GM23338 (cell line): ENCODE data around the gene FGF21. TPM values are rescaled to one million over a fixed set of nuclear protein-coding genes. Genes with fewer than 3 reads are reported as not detected.

Experiments used
- ATAC-seq: fragments of 200-7000 bp; cut with Tn5 transposase; 3 replicates; pipeline ENCODE4 v1.9.1; 2020
- DNase-seq: peaks from one replicate; pipeline ENCODE4 v3.0.0-alpha.2; 2015; ENCODE audit warnings: low spot score
- H2AFZ ChIP-seq: fragments of 200-600 bp; sonication (generic); 2 replicates; pipeline ENCODE4 v1.8.0; 2016; ENCODE audit warnings: antibody characterized with exemption, mild to moderate bottlenecking, moderate library complexity
- H3F3A ChIP-seq: fragments of 200-600 bp; sonication (generic); replicated peaks from 2 replicates; pipeline ENCODE4 v1.8.0; 2017; ENCODE audit warnings: antibody characterized with exemption, mixed run types, low read depth
- H3K27ac ChIP-seq: fragments of 200-600 bp; sonication (generic); 2 replicates; pipeline ENCODE4 v1.6.1; 2016; ENCODE audit warnings: low read depth
- H3K27me3 ChIP-seq: fragments of 200-600 bp; sonication (generic); 2 replicates; pipeline ENCODE4 v1.8.0; 2016; ENCODE audit warnings: mild to moderate bottlenecking, mixed run types, moderate library complexity; ENCODE audit not compliant: insufficient read depth
- H3K36me3 ChIP-seq: fragments of 200-600 bp; sonication (generic); 2 replicates; pipeline ENCODE4 v1.8.0; 2016; ENCODE audit warnings: mild to moderate bottlenecking; ENCODE audit not compliant: insufficient read depth
- H3K4me1 ChIP-seq: fragments of 200-600 bp; sonication (generic); 2 replicates; pipeline ENCODE4 v1.8.0; 2016; ENCODE audit warnings: mild to moderate bottlenecking, moderate library complexity; ENCODE audit not compliant: insufficient read depth
- H3K4me2 ChIP-seq: fragments of 200-600 bp; sonication (generic); 2 replicates; pipeline ENCODE4 v1.7.1; 2017; ENCODE audit warnings: mixed run types
- H3K4me3 ChIP-seq: fragments of 200-600 bp; sonication (generic); 2 replicates; pipeline ENCODE4 v1.6.1; 2016; ENCODE audit warnings: mixed run types
- H3K79me2 ChIP-seq: fragments of 200-600 bp; sonication (generic); replicated peaks from 2 replicates; pipeline ENCODE4 v1.8.0; 2017; ENCODE audit warnings: mild to moderate bottlenecking; ENCODE audit not compliant: insufficient read depth
- H3K9me2 ChIP-seq: fragments of 200-600 bp; sonication (generic); 2 replicates; pipeline ENCODE4 v1.8.0; 2017; ENCODE audit not compliant: insufficient read depth
- H4K20me1 ChIP-seq: fragments of 200-600 bp; sonication (generic); replicated peaks from 2 replicates; pipeline ENCODE4 v1.8.0; 2017; ENCODE audit warnings: mild to moderate bottlenecking; ENCODE audit not compliant: insufficient read depth
- H3K27ac Mint-ChIP-seq: 2 replicates; pipeline ENCODE4 v1.8.0; 2020; ENCODE audit warnings: inconsistent platforms, mild to moderate bottlenecking, moderate library complexity, mixed read lengths
- H3K27me3 Mint-ChIP-seq: 3 replicates; pipeline ENCODE4 v1.8.0; 2022; ENCODE audit warnings: low read depth, mild to moderate bottlenecking, moderate library complexity, mixed read lengths, inconsistent platforms; ENCODE audit not compliant: insufficient read depth, poor library complexity
- H3K36me3 Mint-ChIP-seq: 3 replicates; pipeline ENCODE4 v1.8.0; 2021; ENCODE audit warnings: low read depth, mild to moderate bottlenecking, inconsistent platforms, moderate library complexity, mixed read lengths
- H3K4me1 Mint-ChIP-seq: 3 replicates; pipeline ENCODE4 v1.8.0; 2020; ENCODE audit warnings: mild to moderate bottlenecking, inconsistent platforms, mixed read lengths
- H3K4me3 Mint-ChIP-seq: 3 replicates; pipeline ENCODE4 v1.8.0; 2021; ENCODE audit warnings: moderate library complexity, mild to moderate bottlenecking, inconsistent platforms, mixed read lengths
- H3K9me3 Mint-ChIP-seq: 3 replicates; pipeline ENCODE4 v1.8.0; 2020; ENCODE audit warnings: moderate library complexity, mild to moderate bottlenecking, inconsistent platforms, mixed read lengths
- CREB1 ChIP-seq: fragments of 250-450 bp; sonication (Bioruptor Pico); IDR thresholded peaks from 2 replicates; pipeline ENCODE4 v1.5.0; 2020; ENCODE audit warnings: low read depth, mild to moderate bottlenecking, moderate library complexity
- EZH2 ChIP-seq: fragments of 200-600 bp; sonication (generic); IDR thresholded peaks from one replicate; pipeline ENCODE4 v1.8.0; 2017; ENCODE audit warnings: antibody characterized with exemption, mild to moderate bottlenecking, low read depth; ENCODE audit not compliant: unreplicated experiment
- EZH2phosphoT487 ChIP-seq: fragments of 200-600 bp; sonication (generic); IDR thresholded peaks from one replicate; pipeline ENCODE4 v1.8.1; 2018; ENCODE audit warnings: antibody characterized with exemption; ENCODE audit not compliant: unreplicated experiment
- JUNB ChIP-seq: IDR thresholded peaks from one replicate; pipeline ENCODE4 v1.6.1; 2016; ENCODE audit warnings: antibody characterized with exemption; ENCODE audit not compliant: unreplicated experiment
- POLR2AphosphoS5 ChIP-seq: IDR thresholded peaks from 2 replicates; pipeline ENCODE4 v1.6.1; 2016; ENCODE audit warnings: antibody characterized with exemption, low read depth
- STAT1 ChIP-seq: IDR thresholded peaks from one replicate; pipeline ENCODE4 v1.6.1; 2016; ENCODE audit warnings: antibody characterized with exemption; ENCODE audit not compliant: unreplicated experiment
- ZNF114 ChIP-seq: fragments of 250-450 bp; sonication (Bioruptor Pico); IDR thresholded peaks from 2 replicates; pipeline ENCODE4 v1.5.0; 2020; ENCODE audit warnings: mild to moderate bottlenecking, moderate library complexity
- ZNF331 ChIP-seq: fragments of 250-450 bp; sonication (Bioruptor Pico); IDR thresholded peaks from 2 replicates; pipeline ENCODE4 v1.5.0; 2020; ENCODE audit warnings: low read depth, mild to moderate bottlenecking, moderate library complexity
- polyA plus RNA-seq: library from polyadenylated mRNA; unstranded; fragments of >200 nt; fragmentation: Nextera tagmentation; extraction: Ambion mirVana; gene quantifications from 2 replicates; pipeline ENCODE4 v1.2.1, GENCODE V29; 2016
- total RNA-seq: library from RNA; depleted of rRNA; stranded (reverse); fragments of >200 nt; shearing (Covaris generic); gene quantifications from 2 replicates; pipeline ENCODE4 v1.2.3, GENCODE V29; 2014
- TF ChIP-seq, protein P1 (sequence below): fragments of 250-450 bp; sonication (Bioruptor Pico); IDR thresholded peaks from 2 replicates; pipeline ENCODE4 v1.5.0; 2020; ENCODE audit warnings: mild to moderate bottlenecking, moderate library complexity
- TF ChIP-seq, protein P2 (sequence below): IDR thresholded peaks from 2 replicates; pipeline ENCODE4 v1.6.1; 2016; ENCODE audit warnings: antibody characterized with exemption
- TF ChIP-seq, protein P3 (sequence below), 2 experiments: fragments of 200-600 bp in 1 of 2; sonication (generic) in 1 of 2; conservative IDR thresholded peaks; 2 replicates each; pipeline versions ENCODE4 v1.5.1 to v1.6.1; 2016 to 2017; ENCODE audit warnings: antibody characterized with exemption in 2 of 2, low read depth in 2 of 2, mild to moderate bottlenecking in 2 of 2, moderate library complexity in 1 of 2
- TF ChIP-seq, protein P4 (sequence below): IDR thresholded peaks from one replicate; pipeline ENCODE4 v1.6.1; 2018; ENCODE audit warnings: antibody characterized with exemption; ENCODE audit not compliant: unreplicated experiment

Gene FGF21
- total and polyA plus RNA-seq, 2 experiments from 2014 or later, result 0.78 to 1.3 TPM

DNA sequence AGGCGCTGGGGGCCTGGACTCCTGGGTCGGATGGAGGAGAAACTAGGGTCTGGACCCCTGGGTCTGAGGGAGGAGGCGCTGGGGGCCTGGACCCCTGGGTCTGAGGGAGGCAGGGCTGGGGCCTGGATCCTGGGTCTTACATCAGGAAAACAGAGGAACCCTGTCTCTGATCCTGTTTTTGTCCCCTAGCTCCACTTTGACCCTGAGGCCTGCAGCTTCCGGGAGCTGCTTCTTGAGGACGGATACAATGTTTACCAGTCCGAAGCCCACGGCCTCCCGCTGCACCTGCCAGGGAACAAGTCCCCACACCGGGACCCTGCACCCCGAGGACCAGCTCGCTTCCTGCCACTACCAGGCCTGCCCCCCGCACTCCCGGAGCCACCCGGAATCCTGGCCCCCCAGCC, 2.4 kb downstream of the FGF21 start:
- DNase-seq (no peak), ATAC-seq (no peak)
- Histone ChIP-seq H3K4me1 (peaks cover 37% of the 10 kb centered on the region), H3K79me2 (no peaks in the 10 kb centered on the region), H3K27ac (no peak overlapping the region), H3K4me3 (no peak overlapping the region), H3K4me2 (no peak overlapping the region), H3K36me3 (no peaks in the 10 kb centered on the region), H4K20me1 (no peaks in the 10 kb centered on the region), H3K27me3 (no peaks in the 10 kb centered on the region), H2AFZ (no peak overlapping the region), H3F3A (0 out of 2 replicates have a peak, but pooled peaks cover 4% of the 10 kb centered on the region), H3K9me2 (no peaks in the 10 kb centered on the region)
- peaks cover 4% of the 10 kb centered on the region; the same call in 2 of the 3 replicates for H3K36me3 Mint-ChIP-seq
- H3K4me1 Mint-ChIP-seq, result peaks cover 38% of the 10 kb centered on the region
- peaks cover 36% of the 10 kb centered on the region for H3K27me3 Mint-ChIP-seq
- no peak overlapping the region for H3K4me3 Mint-ChIP-seq
- H3K9me3 Mint-ChIP-seq, result no peaks in the 10 kb centered on the region; the same call in 1 of the 3 replicates
- H3K27ac Mint-ChIP-seq, result no peak overlapping the region
- TF ChIP-seq, protein P1, sequence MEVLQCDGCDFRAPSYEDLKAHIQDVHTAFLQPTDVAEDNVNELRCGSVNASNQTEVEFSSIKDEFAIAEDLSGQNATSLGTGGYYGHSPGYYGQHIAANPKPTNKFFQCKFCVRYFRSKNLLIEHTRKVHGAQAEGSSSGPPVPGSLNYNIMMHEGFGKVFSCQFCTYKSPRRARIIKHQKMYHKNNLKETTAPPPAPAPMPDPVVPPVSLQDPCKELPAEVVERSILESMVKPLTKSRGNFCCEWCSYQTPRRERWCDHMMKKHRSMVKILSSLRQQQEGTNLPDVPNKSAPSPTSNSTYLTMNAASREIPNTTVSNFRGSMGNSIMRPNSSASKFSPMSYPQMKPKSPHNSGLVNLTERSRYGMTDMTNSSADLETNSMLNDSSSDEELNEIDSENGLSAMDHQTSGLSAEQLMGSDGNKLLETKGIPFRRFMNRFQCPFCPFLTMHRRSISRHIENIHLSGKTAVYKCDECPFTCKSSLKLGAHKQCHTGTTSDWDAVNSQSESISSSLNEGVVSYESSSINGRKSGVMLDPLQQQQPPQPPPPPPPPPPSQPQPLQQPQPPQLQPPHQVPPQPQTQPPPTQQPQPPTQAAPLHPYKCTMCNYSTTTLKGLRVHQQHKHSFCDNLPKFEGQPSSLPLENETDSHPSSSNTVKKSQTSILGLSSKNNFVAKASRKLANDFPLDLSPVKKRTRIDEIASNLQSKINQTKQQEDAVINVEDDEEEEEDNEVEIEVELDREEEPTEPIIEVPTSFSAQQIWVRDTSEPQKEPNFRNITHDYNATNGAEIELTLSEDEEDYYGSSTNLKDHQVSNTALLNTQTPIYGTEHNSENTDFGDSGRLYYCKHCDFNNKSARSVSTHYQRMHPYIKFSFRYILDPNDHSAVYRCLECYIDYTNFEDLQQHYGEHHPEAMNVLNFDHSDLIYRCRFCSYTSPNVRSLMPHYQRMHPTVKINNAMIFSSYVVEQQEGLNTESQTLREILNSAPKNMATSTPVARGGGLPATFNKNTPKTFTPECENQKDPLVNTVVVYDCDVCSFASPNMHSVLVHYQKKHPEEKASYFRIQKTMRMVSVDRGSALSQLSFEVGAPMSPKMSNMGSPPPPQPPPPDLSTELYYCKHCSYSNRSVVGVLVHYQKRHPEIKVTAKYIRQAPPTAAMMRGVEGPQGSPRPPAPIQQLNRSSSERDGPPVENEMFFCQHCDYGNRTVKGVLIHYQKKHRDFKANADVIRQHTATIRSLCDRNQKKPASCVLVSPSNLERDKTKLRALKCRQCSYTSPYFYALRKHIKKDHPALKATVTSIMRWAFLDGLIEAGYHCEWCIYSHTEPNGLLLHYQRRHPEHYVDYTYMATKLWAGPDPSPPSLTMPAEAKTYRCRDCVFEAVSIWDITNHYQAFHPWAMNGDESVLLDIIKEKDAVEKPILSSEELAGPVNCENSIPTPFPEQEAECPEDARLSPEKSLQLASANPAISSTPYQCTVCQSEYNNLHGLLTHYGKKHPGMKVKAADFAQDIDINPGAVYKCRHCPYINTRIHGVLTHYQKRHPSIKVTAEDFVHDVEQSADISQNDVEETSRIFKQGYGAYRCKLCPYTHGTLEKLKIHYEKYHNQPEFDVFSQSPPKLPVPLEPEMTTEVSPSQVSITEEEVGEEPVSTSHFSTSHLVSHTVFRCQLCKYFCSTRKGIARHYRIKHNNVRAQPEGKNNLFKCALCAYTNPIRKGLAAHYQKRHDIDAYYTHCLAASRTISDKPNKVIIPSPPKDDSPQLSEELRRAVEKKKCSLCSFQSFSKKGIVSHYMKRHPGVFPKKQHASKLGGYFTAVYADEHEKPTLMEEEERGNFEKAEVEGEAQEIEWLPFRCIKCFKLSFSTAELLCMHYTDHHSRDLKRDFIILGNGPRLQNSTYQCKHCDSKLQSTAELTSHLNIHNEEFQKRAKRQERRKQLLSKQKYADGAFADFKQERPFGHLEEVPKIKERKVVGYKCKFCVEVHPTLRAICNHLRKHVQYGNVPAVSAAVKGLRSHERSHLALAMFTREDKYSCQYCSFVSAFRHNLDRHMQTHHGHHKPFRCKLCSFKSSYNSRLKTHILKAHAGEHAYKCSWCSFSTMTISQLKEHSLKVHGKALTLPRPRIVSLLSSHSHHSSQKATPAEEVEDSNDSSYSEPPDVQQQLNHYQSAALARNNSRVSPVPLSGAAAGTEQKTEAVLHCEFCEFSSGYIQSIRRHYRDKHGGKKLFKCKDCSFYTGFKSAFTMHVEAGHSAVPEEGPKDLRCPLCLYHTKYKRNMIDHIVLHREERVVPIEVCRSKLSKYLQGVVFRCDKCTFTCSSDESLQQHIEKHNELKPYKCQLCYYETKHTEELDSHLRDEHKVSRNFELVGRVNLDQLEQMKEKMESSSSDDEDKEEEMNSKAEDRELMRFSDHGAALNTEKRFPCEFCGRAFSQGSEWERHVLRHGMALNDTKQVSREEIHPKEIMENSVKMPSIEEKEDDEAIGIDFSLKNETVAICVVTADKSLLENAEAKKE (CRISPR knock-in tag), result no peak
- no peak for TF ChIP-seq JUNB
- TF ChIP-seq EZH2, result no peak
- TF ChIP-seq EZH2phosphoT487, result no peak
- TF ChIP-seq, protein P2, sequence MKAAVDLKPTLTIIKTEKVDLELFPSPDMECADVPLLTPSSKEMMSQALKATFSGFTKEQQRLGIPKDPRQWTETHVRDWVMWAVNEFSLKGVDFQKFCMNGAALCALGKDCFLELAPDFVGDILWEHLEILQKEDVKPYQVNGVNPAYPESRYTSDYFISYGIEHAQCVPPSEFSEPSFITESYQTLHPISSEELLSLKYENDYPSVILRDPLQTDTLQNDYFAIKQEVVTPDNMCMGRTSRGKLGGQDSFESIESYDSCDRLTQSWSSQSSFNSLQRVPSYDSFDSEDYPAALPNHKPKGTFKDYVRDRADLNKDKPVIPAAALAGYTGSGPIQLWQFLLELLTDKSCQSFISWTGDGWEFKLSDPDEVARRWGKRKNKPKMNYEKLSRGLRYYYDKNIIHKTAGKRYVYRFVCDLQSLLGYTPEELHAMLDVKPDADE, result no peak
- TF ChIP-seq POLR2AphosphoS5, result no peak
- TF ChIP-seq CREB1 (CRISPR knock-in tag), result no peak
- no peak for TF ChIP-seq ZNF331
- no peak for TF ChIP-seq STAT1
- TF ChIP-seq, protein P3, sequence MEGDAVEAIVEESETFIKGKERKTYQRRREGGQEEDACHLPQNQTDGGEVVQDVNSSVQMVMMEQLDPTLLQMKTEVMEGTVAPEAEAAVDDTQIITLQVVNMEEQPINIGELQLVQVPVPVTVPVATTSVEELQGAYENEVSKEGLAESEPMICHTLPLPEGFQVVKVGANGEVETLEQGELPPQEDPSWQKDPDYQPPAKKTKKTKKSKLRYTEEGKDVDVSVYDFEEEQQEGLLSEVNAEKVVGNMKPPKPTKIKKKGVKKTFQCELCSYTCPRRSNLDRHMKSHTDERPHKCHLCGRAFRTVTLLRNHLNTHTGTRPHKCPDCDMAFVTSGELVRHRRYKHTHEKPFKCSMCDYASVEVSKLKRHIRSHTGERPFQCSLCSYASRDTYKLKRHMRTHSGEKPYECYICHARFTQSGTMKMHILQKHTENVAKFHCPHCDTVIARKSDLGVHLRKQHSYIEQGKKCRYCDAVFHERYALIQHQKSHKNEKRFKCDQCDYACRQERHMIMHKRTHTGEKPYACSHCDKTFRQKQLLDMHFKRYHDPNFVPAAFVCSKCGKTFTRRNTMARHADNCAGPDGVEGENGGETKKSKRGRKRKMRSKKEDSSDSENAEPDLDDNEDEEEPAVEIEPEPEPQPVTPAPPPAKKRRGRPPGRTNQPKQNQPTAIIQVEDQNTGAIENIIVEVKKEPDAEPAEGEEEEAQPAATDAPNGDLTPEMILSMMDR (conservative IDR thresholded peaks at IDR 0.05; ENCODE audit: low read depth in 2 of 2), result no peak
- no peak for TF ChIP-seq ZNF114 (CRISPR knock-in tag)
- TF ChIP-seq, protein P4, sequence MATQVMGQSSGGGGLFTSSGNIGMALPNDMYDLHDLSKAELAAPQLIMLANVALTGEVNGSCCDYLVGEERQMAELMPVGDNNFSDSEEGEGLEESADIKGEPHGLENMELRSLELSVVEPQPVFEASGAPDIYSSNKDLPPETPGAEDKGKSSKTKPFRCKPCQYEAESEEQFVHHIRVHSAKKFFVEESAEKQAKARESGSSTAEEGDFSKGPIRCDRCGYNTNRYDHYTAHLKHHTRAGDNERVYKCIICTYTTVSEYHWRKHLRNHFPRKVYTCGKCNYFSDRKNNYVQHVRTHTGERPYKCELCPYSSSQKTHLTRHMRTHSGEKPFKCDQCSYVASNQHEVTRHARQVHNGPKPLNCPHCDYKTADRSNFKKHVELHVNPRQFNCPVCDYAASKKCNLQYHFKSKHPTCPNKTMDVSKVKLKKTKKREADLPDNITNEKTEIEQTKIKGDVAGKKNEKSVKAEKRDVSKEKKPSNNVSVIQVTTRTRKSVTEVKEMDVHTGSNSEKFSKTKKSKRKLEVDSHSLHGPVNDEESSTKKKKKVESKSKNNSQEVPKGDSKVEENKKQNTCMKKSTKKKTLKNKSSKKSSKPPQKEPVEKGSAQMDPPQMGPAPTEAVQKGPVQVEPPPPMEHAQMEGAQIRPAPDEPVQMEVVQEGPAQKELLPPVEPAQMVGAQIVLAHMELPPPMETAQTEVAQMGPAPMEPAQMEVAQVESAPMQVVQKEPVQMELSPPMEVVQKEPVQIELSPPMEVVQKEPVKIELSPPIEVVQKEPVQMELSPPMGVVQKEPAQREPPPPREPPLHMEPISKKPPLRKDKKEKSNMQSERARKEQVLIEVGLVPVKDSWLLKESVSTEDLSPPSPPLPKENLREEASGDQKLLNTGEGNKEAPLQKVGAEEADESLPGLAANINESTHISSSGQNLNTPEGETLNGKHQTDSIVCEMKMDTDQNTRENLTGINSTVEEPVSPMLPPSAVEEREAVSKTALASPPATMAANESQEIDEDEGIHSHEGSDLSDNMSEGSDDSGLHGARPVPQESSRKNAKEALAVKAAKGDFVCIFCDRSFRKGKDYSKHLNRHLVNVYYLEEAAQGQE, result no peak
